ENCODE results near the gene KIF3A.

KIF3A gene

DNA sequence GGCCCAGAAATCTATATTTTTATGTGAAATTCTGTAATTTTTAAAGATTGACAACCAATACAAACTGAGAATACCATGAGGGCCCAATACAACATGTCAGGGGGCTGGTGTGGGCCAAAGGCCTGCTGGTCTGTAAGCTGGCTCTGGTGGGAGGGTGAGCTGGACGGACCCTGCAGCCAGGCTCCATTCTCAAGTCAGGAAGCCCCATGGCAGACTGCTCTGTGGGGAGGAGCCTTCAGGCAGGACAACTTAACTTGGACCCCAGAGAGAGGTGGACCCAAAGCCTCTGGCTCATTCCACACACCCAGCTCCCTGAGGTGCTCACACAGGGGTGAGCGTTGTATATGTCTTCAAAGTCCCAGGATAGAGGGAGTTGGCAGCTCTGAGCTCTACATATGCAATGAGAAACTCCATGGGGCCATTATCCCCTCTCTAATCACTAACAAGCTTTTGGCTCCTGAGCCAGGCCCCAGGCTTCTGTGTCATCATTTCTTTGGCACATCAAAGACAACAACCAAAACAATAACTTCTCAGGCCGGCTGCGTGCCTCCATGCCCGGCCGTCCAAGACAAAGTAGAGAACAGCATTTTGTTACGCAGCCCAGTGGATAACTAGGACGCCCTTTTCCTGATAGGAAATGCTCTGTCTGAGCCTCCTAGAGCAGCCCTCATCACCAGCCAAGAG lies 33.3 kb upstream of the KIF3A start:
- DNase-seq (ENCODE audit: low read depth, low spot score): no peak

DNA sequence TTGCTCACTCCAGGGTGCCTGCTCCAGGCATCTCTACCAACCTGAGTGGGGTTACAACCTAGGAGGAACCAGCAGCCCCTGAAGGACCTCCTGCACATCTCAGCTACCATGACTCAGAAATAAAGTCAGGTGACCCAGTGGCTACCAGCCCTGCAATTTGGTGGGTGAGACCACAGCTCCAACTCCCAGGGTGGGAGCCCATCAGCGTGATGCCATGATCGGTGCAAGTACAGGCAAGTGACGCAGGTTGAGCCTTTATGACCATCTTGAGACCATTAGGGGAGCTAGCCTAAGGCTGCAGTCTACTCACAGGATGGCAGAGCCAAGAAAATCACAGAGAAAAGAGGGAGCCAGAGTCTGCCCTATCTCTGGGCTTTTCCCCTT lies 31.1 kb upstream of the KIF3A start:
- DNase-seq (ENCODE audit: low read depth, low spot score): no peak

DNA sequence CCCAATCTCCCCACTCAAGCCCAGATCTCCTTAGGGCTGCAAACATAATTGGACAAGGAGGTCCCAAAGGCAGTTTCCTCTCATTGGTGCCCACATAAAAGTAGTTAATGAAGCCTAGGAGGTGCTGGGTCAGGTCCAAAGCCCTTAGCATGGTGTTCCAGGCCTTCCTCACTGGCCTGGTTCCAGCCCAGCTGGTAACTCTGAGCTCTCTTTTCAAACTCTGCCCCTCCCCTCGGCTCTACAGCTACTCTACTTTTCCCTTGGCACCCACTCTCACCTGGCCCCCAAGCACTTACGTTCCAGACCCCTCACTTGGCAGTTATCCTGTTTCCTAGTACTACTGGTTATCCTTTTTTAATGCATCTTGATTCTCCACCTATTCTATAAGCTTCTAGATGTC lies 29.8 kb upstream of the KIF3A start:
- DNase-seq (ENCODE audit: low read depth, low spot score): no peak

DNA sequence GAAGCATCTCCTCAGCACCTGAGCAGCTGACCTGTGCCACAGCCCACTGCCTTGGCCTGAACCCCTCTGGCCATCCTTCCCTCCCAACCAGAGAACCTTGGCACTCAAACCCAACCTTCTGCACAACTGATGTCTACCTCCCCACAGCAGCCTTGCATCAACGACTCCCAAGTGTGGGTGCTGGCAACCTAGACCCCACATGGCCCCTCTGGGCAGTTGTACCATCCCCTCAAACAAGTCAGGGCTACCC lies 29.4 kb upstream of the KIF3A start:
- no peak for DNase-seq (ENCODE audit: low read depth, low spot score)

DNA sequence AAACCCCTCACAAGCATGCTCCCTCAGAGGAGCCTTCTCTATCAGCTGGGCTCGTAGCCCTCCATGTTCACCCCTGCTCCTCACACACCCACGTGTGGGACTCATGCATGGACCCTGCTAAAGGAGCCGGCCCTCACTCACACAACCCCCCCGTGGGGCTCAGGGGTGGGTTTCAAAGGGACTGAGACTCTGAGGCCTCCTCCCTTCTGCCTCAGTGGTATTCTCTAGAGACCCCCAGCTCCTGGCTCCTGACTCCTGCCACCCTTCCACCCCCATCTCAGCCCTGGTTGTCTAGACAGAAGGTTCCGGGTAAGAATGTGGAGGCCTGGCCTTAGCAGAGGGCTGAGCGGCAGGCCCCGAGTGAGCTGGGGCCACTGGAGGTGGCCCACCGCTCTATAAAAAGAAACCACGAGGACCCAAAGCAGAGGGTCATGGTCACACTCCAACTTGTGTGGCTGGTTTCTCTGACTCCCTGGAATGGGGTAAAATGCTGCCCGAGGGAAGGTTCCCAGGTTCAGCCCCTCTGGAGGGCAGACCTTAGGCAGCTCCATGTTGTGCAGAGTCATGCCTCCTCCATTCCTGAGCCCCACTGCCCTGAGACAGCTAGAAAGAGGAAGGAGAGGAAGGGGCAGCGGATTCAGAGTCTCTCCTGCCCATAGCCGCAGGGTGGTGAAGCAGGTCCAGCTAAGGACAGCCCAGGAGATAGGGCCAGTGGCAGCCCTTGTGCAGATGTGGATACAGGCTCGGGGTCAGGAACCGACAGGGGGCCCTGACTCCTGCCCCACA lies 28.9 kb upstream of the KIF3A start:
- DNase-seq (ENCODE audit: low read depth, low spot score): no peak

DNA sequence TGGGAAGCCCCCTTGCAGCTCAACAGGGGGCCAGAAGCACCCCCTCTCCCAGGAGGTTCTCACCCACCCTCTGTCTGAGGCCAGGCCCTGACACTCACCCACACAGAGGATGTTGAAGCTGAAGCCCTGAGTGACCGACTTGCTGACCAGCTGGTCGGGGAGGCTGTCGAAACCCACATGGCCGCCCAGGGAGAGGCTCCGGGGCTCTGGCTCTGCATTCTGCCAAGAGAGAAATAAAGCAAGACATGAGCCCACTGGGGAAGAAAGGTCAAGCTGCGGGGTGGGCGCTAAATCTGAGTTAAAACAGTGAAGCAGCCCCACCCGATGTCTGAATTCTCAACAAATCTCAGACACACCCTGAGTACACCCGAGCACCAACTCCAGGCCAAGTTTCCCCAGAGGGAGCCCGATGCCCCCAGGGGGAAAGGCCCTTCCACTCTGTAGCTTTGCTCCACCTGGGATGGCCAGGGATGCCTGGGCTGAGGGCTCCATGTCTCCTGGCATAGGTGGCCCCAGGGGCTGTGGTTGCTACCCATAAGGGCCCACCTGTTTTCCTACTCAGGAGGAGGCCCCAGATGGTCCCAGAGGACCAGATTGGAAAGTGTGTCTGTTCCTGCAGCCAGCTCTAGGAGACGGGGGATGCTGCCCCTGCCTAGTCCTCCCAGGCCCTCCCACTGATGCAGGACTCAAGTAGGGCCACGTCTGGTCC lies 28.1 kb upstream of the KIF3A start:
- DNase-seq (ENCODE audit: low read depth, low spot score): no peak

DNA sequence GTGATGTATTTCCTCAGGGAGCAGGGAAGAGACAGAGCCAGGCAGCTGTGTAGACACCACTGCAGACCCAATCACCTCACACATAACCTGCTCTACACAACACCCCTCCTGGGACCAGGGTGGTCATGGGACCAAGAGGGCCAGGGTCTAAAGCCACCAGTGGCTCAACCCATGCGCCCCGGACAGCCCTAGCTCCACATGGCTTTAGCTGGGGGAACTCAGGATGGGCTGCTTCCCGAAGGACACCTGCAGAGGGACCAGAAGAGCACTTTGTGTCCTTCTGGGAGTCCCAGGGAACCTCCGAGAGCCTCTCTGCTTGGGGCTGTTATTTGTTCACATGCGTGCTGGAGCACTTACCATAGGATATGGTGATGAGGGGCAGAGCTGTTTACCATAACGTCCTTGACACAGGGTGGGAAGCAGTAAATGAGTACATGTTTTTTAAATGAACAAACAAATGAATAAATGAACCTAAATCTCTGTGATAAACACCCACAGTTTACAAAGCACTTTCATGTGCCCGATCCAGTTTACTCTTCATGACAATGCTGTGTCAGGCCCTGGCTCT lies 27.4 kb upstream of the KIF3A start:
- no peak for DNase-seq (ENCODE audit: low read depth, low spot score)

DNA sequence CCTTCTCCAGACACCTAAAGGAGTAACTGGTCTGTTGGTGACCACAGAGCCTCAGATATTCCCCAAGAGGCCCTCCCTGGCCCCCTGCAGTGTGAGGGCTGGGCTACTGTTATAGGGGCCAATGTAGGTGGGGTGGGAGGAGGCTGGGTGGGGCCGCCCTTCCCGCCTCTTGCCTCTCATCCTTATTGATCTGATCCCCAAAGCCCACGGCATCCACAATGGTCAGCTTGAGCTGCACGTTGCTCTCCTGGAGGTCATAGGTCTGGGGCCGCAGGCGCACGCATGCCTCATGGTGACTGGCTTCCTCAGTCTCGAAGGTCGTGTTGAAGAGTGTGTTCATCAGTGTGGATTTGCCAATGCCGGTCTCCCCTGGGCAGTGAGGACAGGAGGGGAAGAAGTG lies 26.7 kb upstream of the KIF3A start:
- DNase-seq (ENCODE audit: low read depth, low spot score): no peak

DNA sequence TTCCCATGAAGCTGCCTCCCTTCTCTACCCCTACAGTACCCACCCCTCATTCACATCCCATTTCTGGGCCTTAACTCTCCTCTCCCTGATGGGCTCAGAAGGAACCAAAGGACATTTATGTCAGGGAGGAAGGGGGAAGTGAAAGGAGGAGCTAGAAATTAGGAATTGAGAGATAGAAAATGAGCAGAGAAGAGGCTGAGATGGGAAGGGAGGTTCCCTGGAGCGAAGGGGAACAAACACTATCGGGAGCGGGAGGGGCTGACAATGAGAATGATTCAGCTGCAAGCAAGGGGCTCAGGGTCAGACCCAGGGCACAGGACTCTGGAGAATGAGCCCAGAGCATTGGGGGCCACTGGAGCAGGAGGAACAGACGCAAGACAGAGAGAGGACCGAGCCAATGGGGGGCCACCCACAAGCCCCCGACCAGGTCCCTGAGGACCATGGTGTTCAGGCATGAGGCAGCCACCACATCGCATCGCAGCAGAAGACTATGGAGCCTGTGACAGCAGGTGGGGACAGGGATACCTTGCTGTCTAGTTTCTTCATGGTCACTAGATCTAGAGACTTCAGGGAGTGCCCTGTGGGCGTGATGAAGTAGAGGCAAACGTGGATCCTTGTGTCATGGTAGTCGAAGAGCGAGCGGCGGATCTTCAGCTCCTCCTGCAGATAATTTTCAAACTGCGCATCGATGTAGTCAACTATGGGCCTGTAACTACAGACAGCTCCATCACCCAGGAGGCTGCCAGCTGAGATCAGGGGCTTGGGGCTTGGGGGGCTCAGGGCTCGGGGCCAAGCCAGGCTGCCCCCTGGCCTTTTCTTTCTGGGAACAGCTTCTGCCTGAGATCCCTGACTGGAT lies 26.1 kb upstream of the KIF3A start:
- no peak for DNase-seq (ENCODE audit: low read depth, low spot score)

DNA sequence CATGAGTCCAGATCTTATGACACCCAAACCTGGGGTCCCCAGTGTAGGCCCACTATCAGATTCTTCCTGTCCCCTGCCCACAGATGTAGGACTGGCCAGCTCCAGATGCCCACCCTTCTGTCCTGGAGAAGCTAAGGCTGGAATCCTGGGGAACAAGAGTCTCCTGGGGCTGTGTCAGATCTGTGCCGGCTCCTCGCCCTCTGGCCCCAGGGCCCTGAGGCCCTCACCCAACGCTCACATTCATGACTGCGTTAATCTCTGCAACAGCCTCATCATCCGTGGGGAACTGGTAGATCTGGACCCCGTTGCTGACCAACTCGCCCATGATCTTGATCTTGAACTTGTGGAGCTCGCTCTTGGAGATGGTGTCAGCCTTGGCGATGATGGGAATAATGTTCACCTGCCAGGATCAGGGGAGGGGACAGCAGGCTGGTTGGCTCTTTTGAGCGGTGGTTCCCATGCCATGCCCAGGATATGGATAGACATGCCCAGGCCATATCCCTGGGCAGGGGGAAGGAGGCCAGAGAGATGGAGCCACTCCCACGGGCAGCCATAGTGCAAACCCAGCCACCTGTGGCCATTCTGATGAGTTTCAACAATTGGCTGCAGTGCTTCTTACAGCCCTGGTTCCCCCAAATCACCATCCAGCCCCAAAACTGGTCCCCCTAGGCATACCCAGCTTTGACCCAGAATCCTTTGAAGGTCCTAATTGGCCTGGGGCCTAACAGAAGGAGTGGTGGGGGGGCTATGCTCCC lies 25.1 kb upstream of the KIF3A start:
- no peak for DNase-seq (ENCODE audit: low read depth, low spot score)

DNA sequence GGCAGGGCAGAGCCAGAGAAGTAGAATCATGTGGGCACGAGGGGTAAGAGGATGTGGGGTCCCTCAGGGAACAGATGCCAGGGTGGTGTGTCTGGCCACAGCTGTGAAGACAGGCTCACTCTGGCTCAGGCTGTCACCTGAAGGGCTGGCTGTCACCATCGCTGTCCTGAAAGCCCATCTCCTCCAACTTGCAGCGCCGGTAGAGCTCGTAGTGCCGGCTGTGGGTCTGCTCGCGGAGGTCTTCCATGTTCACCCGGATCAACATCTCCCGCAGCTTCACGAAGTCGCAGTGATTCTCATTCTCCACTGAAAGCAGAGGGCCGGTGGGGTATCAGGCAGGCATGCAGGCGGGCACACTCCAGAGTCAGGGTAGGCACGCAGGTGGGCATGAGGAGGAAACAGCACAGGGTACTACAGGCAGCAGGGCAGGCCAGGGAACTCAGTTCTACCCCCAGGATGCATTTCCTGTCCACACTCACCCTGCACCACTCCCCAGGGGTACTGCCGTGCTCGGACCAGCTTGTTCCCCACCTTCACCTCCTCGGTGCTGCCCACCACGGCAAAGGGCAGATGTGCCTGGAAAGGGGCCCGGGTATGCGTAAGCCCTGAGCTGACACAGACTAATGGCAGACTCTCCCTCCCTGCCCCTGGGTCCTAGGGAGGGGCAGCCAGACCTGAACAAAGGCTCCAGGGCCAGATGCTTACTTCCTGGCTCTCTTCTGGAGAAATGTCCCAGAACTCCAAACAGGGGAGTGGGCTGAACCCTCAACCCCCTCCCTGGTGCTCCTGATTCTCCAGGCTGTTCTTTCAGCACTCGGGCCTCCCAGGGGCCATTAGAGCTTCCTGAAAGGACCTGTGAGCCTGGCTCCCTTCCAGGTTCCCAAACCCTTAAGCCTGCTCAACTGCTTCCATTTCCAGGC lies 24.2 kb upstream of the KIF3A start:
- no peak for DNase-seq (ENCODE audit: low read depth, low spot score)

DNA sequence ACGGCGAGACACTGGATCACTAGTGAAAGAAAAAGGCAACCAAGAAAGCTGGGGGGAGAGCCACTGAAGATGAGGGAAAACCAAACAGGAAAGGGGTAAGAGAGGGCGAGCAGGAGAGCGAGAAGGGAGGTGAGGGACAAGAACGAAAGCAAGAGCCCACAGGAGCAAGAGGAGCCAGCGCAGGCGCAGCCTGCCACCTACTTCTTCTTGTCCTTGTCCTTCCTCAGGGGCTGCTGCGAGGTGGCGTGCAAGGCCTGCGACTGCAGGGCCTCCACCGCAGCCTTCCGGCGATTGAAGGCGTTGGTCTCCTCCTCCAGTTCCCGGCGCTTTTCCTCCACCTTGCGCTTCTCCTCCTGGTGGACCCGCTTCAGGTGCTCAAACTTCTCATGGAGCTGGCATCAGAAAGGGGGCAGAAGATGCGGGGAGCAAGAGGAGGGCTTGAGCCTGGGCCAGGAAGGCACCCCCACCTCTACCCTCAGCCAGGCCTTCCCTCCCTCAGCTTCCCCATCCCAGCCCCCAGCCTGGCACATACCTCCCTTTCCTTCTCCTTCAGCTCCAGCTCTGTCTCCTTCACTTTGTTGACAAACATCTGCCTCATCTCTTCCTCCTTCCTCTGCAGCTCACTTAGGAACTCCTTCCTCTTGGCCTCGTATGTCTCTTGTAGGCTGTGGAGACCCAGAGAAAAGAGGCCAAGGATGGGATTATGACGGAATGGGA lies 23.4 kb upstream of the KIF3A start:
- DNase-seq (ENCODE audit: low read depth, low spot score): no peak

DNA sequence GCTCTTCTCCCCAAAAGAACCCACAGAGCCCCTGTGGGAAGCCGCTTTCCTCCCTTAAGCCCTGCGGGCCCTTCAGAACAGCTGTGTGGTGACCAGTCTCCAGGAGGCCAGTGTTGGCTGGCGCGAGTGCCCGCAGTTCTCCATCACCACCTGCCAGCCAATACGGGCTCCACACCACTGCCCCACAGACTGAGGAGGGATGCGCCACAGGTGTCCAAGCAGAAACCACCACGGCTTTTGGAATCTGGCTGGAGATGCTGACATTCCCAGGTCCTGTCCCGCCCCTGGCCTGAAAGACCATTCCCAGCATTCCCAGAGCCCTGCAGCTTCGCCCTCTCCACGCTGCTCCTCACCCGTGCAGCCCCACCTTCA lies 22.7 kb upstream of the KIF3A start:
- no peak for DNase-seq (ENCODE audit: low read depth, low spot score)

DNA sequence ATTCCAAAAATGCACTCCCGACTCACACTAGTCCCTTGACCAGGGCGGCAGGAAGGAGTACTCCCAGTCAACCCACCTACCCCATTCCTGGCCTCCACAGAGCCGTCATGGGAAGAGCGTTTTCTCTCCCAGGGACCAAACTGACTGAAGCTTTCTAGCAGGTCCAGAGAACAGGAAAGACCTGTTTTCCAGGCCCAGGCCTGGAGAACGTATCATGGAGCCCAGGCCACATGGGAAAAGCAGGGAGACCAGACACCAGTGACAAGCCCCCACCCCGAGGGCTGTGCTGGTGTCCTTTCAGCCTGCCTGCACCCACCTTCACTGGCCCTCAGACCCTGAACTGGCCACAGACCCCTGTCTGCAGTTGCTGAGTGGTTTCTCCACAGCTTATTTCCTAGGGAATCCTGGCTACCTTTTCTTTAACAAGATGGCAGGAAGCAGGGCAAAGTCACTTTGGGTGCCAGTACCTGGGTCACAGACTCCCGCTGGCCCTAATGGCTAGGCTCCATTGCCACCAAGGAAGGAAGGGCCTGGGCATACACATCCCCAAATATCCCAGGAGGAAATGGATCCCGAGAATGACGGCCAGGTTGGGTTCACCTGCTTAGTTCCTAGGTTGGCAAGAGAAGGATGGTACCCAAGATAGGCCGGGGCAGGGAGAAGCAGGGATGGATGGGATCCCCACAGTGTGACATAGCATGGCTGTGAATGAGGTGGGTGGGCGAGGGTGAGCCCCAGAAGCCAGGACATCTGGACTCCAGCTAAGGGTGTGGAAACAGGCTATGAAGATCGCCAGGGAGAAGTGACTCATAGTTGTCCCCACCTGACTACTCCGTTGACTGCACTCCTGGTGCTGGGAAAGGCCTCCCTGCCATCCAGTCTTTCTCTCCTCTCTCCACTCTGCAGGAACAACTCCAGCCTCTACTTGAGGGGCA lies 22.0 kb upstream of the KIF3A start:
- no peak for DNase-seq (ENCODE audit: low read depth, low spot score)

DNA sequence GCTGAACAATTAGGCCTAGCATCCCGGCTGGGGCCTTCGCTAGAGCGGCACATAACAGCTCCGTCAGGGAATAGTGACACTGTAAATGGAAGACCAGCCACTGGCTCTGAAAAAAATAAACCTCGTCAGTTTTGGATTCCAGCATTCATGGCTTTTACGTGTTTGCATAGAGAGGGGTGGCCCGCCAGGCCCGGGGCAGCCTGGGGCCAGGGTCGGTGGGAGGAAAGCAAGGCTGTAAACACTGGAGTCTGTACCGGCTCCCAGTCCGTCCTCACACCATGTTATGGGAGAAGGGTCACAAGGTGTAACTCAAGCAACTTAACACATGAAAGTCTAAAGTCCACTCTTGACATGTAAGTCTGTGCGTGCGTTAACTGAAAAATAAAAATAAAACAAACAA lies 21.1 kb upstream of the KIF3A start:
- DNase-seq (ENCODE audit: low read depth, low spot score): no peak

DNA sequence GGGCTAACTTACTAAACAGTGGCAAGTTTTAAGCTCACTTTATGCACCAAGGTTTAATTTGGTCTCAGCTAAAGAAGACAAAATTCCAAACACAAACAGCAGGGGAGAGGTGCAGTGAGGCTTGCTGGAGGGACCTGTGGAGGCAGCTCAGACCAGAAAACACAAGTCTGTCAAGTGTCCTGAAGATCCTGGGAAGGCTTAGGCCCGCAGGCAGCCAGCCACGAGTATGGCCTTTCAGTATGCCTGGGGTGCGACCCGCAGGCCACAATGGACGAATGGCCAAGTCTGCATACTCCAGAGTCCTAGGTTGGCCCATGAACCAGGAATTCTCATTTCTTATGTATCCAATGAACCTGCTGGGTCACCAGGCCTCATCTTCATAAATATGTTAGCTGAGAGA lies 19.2 kb upstream of the KIF3A start:
- DNase-seq (ENCODE audit: low read depth, low spot score): no peak

DNA sequence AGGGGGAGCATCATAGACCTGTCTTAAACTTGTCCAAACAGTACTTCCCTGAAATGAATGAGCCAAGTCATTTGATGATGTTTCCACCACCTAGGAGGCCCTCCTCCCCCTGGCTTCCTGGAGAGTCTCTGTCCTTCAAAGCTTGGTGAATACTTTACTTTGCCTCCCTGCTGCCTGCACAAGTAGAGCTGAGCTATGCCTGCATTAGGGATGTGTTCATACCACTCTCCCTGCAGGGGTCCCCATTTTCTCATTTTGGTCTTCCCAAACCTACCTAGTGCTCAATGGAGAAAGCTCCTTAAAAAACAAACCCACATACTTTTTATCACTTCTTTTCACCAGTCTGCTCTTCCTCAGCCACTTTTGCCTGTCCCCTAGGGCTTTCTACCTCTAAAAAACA lies 17.6 kb upstream of the KIF3A start:
- DNase-seq (ENCODE audit: low read depth, low spot score): no peak

DNA sequence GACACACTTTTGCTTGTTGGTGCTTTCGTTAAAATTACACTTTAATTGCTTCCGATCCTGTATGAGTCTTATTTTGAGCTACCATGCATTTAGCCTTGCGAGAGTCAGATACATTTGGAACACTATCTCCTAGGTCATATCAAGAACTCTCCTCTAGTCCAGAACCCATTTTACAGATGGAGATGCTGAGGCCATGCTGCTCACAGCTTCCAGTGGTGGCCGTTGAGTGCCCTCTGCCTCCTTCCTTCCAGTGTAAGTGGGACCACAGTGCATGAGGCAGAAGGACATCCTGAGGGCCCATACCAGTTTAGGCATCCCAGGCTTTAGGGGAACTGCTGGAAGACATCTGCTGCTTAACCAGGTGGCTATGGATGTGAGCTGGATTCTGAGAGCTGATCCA lies 16.8 kb upstream of the KIF3A start:
- no peak for DNase-seq (ENCODE audit: low read depth, low spot score)
